Coronary artery (tissue), 2 donors: ENCODE results near the gene SLC15A1.

Source experiments
- DNase-seq: peaks from one replicate; pipeline ENCODE4 v3.0.0-alpha.2; 2017; ENCODE audit warnings: low spot score
- H3K27ac ChIP-seq, 2 donors: fragments of 200-600 bp; sonication (generic); one replicate each; pipeline ENCODE4 v1.5.1; 2016 to 2019
- H3K4me3 ChIP-seq: fragments of 200-600 bp; sonication (generic); 2 replicates; pipeline ENCODE4 v1.5.1; 2016; ENCODE audit warnings: mild to moderate bottlenecking, moderate library complexity
- TF ChIP-seq, protein P1 (sequence below): fragments of 200-600 bp; sonication (generic); IDR thresholded peaks from one replicate; pipeline ENCODE4 v1.5.1; 2019; ENCODE audit warnings: antibody characterized with exemption

SLC15A1 gene

DNA sequence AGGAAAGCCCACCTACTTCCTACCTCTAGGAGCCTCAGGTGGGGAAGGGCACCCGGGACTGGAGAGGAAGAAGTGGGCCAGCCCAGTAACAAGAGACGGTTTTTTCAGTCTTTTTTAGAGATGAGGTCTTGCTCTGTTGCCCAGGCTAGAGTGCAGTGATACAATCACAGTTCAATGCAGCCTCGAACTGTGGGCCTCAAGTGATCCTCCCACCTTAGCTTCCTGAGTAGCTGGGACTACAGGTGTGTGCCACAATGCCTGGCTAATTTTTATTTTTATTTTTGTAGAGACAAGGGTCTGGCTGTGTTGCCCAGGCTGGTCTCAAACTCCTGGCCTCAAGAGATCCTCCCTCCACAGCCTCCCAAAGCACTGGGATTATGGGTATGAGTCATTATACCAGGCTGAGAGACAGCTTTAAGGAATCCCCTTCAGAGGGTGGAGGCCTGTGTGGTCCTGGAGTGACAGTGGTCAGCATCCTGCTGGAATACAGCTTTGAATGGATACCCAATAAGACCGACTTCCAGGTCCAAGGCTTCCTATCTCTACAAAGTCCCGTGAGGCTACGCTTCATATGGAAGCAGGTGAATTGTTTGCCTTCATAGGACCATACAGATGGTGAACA, 63.0 kb downstream of the SLC15A1 start:
- DNase-seq = no peak
- TF ChIP-seq, protein P1, sequence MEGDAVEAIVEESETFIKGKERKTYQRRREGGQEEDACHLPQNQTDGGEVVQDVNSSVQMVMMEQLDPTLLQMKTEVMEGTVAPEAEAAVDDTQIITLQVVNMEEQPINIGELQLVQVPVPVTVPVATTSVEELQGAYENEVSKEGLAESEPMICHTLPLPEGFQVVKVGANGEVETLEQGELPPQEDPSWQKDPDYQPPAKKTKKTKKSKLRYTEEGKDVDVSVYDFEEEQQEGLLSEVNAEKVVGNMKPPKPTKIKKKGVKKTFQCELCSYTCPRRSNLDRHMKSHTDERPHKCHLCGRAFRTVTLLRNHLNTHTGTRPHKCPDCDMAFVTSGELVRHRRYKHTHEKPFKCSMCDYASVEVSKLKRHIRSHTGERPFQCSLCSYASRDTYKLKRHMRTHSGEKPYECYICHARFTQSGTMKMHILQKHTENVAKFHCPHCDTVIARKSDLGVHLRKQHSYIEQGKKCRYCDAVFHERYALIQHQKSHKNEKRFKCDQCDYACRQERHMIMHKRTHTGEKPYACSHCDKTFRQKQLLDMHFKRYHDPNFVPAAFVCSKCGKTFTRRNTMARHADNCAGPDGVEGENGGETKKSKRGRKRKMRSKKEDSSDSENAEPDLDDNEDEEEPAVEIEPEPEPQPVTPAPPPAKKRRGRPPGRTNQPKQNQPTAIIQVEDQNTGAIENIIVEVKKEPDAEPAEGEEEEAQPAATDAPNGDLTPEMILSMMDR = no peak
- Histone ChIP-seq H3K4me3 (no peak overlapping the region), H3K27ac (no peak overlapping the region)

GRCh38 chr13:98688373-98688772, 64.1 kb downstream of the SLC15A1 start:
- Histone ChIP-seq H3K27ac (no peak overlapping the region), H3K4me3 (no peak overlapping the region)
- TF ChIP-seq, protein P1 = no peak
- DNase-seq = no peak

GRCh38 chr13:98687319-98687718, 65.2 kb downstream of the SLC15A1 start:
- TF ChIP-seq, protein P1 = no peak
- Histone ChIP-seq H3K27ac (no peak overlapping the region), H3K4me3 (no peak overlapping the region)
- DNase-seq = no peak

- no peak for DNase-seq
- H3K4me3 ChIP-seq = no peak overlapping the region
- no peak overlapping the region for H3K27ac ChIP-seq
- TF ChIP-seq, protein P1 = no peak
These were observed 66.2 kb downstream of the SLC15A1 start for GRCh38 chr13:98686270-98686669.

DNA sequence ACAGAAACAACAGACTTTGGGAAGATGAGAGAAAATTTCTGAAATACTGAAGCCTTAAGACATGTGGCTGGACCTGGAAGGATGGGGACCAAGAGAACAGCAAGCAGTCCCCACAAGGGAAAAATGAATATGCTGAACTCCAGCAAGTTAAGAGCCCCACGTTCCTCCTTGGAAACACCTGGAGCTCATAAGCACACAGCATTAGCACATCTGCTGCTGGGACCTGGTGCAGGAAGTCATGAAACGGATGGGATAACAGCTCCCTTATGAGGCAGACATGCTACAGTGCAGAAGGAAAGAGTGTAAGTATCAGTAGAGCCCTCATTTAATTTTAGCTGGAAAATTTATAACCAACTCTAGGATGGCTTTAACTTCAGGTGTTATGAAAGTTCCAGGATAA, 67.3 kb downstream of the SLC15A1 start:
- DNase-seq = no peak
- Histone ChIP-seq H3K27ac (no peak overlapping the region), H3K4me3 (no peak overlapping the region)
- TF ChIP-seq, protein P1 = no peak

DNA sequence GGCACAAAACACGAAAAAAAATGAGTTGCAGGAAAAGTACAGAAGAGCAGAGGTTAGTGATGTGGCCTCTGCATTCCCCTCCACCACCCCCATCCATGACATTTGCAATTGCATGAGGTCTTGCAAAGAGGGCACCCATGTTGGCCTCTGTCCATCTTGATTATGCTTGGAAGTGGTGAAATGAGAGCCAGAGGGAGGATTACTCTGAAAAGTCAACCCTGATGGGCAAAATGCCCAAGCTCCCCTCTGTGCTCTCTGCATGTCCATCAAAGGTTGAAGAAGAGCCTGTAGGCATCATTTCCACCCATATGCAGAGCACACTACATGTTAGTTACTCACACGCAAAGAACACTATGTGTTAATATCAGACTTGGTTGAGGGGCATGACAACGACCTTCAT, 71.4 kb downstream of the SLC15A1 start:
- no peak for DNase-seq
- no peak overlapping the region for H3K27ac ChIP-seq
- TF ChIP-seq, protein P1 = no peak
- no peak overlapping the region for H3K4me3 ChIP-seq

DNA sequence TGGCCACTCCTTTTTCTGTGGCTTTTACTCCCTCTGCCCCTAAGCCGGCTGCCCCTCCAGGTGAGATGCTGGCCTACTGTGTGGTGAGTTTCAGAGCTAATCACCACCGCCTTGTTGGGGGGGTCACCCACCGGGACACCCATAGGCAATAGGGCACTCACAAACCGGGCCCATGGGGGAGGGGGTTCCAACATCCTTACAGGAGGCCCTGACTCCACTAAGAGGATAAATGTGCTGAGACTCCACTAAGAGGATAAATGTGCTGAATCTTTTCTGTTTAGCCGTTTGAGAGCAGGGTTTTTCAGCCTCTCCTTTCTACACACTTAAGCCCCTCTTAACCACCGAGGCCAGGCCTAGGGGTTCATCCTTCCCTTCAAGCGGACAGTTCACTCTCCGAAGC, 73.7 kb downstream of the SLC15A1 start:
- TF ChIP-seq, protein P1 = no peak
- H3K4me3 ChIP-seq = no peak overlapping the region
- DNase-seq = no peak

More for the DNA sequence above, 73.7 kb downstream of the SLC15A1 start:
- no peak overlapping the region for H3K27ac ChIP-seq
